Breast epithelium (tissue), 3 donors: ENCODE results near the gene PLPPR1.

Experiments
- CTCF ChIP-seq, 3 donors: fragments of 450-650 bp; IDR thresholded peaks; one replicate each; pipeline ENCODE4 v1.5.1; 2016 to 2017; ENCODE audit warnings: antibody characterized with exemption in 3 of 3, mild to moderate bottlenecking in 3 of 3, moderate library complexity in 3 of 3
- POLR2A ChIP-seq: fragments of 450-650 bp; IDR thresholded peaks from one replicate; pipeline ENCODE4 v1.6.1; 2016; ENCODE audit warnings: antibody characterized with exemption, mild to moderate bottlenecking, moderate library complexity
- POLR2AphosphoS5 ChIP-seq, 3 donors: sonication (generic); formaldehyde crosslinking; IDR thresholded peaks; one replicate each; pipeline ENCODE4 v1.6.1; 2017; ENCODE audit warnings: antibody characterized with exemption in 3 of 3

- TF ChIP-seq CTCF (IDR thresholded peaks at IDR 0.05) (no peak), POLR2A (no peak), POLR2AphosphoS5 (IDR thresholded peaks at IDR 0.05) (no peak)
Observed at GRCh38 chr9:101094686-101095085, 66.2 kb downstream of the PLPPR1 start.
